ENCODE results near the gene MYO5B. TPM values are rescaled to one million over a fixed set of nuclear protein-coding genes. Genes with fewer than 3 reads are reported as not detected.

Gene MYO5B
- total and polyA plus RNA-seq, 2 of the 4 experiments (the other 2 are of a cell fraction) = 0.24 to 0.54 TPM

DNA sequence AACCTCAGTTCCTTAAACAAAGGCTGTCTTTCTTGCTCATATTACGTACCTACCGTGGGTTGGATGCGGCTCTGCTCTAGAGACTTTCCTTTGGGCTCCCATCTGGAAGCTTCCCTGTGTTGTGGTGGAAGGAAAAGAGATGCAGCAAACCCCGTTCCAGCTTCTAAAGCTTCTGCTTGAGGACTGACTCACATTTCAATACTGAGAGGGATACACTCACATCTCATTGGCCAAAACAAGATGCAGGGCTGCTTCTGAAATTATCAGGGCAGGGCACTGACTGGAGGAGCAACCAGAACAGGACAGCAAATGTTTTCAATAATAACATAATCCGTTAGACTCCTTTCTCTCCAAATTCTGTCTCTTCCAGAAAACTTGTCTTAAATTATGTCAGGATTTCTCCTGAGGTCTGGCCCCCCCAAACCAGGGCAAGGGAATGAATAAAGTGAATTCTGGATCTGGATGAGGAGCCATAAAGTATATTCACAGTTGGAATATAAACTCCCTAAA is 4.5 kb upstream of the MYO5B start:
- H3K4me1 ChIP-seq (ENCODE audit: control insufficient read depth, insufficient read depth, low read length) = no peaks in the 10 kb centered on the region; the same call in 1 of the 2 replicates
- H4K20me1 ChIP-seq (ENCODE audit: insufficient read depth, low read length) = no peaks in the 10 kb centered on the region
- no peak overlapping the region for H4K91ac ChIP-seq (ENCODE audit: insufficient read depth, low read depth, low read length)
- no peak overlapping the region for H2BK20ac ChIP-seq (ENCODE audit: low read depth, low read length)
- no peak overlapping the region for H3K4me2 ChIP-seq (ENCODE audit: low read depth, low read length)
- H4K5ac ChIP-seq (ENCODE audit: low read depth, low read length) = no peak overlapping the region
- H3K36me3 ChIP-seq (ENCODE audit: control insufficient read depth, insufficient read depth, low read length) = no peaks in the 10 kb centered on the region
- WGBS, 2 experiments (ENCODE audit: extremely low coverage in 2 of 2, insufficient read length in 1 of 2) = no CpG with 5 or more reads among the region's 5 CpGs
- H3K9me3 ChIP-seq (ENCODE audit: control insufficient read depth, insufficient read depth, low read length) = no peaks in the 10 kb centered on the region
- dilution Hi-C loops (cut with HindIII; ENCODE audit: low sequenced_read_pairs, unreplicated experiment) = no loop called here
- intact Hi-C loops (cut with micrococcal nuclease) = no loop called here
- TF ChIP-seq CHD1 (IDR thresholded peaks at IDR 0.05; ENCODE audit: low read depth, low read length) (no peak), POLR2A (IDR thresholded peaks at IDR 0.05; ENCODE audit: low read depth, low read length) (no peak)
- no peak overlapping the region for H2AFZ ChIP-seq (replicated peaks; ENCODE audit: low read length, poor library complexity)
- CTCF ChIA-PET = no interaction called here
- H4K8ac ChIP-seq (ENCODE audit: low read depth in 2 of 2, low read length in 2 of 2) = no peak overlapping the region
- H3K18ac ChIP-seq (ENCODE audit: low read depth, low read length) = no peak overlapping the region
- H3K56ac ChIP-seq (ENCODE audit: extremely low read depth, insufficient read depth, low read length) = no peak overlapping the region
- no peak for DNase-seq
- no peak overlapping the region for H2BK5ac ChIP-seq (ENCODE audit: low read depth, low read length, poor library complexity, severe bottlenecking)
- no peak overlapping the region for H2BK15ac ChIP-seq (ENCODE audit: low read depth, low read length)
- in situ Hi-C loops (cut with MboI; ENCODE audit: low sequenced_read_pairs) = loop anchor here (25.0 kb wide), 1 partner anchor 687 kb away; no protein-coding TSS in a partner anchor
- no peak overlapping the region for H3K4ac ChIP-seq (ENCODE audit: low read depth, low read length)
- H3K79me1 ChIP-seq (ENCODE audit: low read depth in 1 of 2, low read length in 2 of 2) = no peaks in the 10 kb centered on the region
- H2BK120ac ChIP-seq (ENCODE audit: low read depth, low read length) = no peak overlapping the region
- H3K14ac ChIP-seq (replicated peaks; ENCODE audit: low read depth, low read length) = no peak overlapping the region
- no TSS peak for BruUV-seq (replicated peaks)
- H3K9ac ChIP-seq (ENCODE audit: low read depth, low read length) = no peak overlapping the region
- no peak overlapping the region for H3K23ac ChIP-seq (ENCODE audit: low read depth, low read length)
- no peak overlapping the region for H2AK9ac ChIP-seq (replicated peaks; ENCODE audit: low read depth, low read length, poor library complexity)
- no peak for ATAC-seq (ENCODE audit: low read depth)
- no peak overlapping the region for H3K27ac ChIP-seq (ENCODE audit: insufficient read depth, low read length)
- POLR2A ChIA-PET (ENCODE audit: unreplicated experiment) = no interaction called here
- no peak overlapping the region for H3K4me3 ChIP-seq (ENCODE audit: insufficient read depth, low read depth, low read length)
- peaks cover 32% of the 10 kb centered on the region for H3K27me3 ChIP-seq (ENCODE audit: control insufficient read depth, insufficient read depth, low read length)
- no peak overlapping the region for H2AK5ac ChIP-seq (ENCODE audit: low read depth, low read length)
- no peaks in the 10 kb centered on the region for H3K9me1 ChIP-seq (ENCODE audit: insufficient read depth, low read length)

All from IMR-90 (cell line).